Coronary artery (tissue), 2 donors: Measurements from ENCODE around the gene TBL1XR1.

ENCODE experiments used
- DNase-seq: peaks from one replicate; pipeline ENCODE4 v3.0.0-alpha.2; 2017; ENCODE audit warnings: low spot score
- H3K27ac ChIP-seq, 2 donors: fragments of 200-600 bp; sonication (generic); one replicate each; pipeline ENCODE4 v1.5.1; 2016 to 2019
- H3K4me3 ChIP-seq: fragments of 200-600 bp; sonication (generic); 2 replicates; pipeline ENCODE4 v1.5.1; 2016; ENCODE audit warnings: mild to moderate bottlenecking, moderate library complexity
- TF ChIP-seq, protein P1 (sequence below): fragments of 200-600 bp; sonication (generic); IDR thresholded peaks from one replicate; pipeline ENCODE4 v1.5.1; 2019; ENCODE audit warnings: antibody characterized with exemption

TBL1XR1 gene

DNA sequence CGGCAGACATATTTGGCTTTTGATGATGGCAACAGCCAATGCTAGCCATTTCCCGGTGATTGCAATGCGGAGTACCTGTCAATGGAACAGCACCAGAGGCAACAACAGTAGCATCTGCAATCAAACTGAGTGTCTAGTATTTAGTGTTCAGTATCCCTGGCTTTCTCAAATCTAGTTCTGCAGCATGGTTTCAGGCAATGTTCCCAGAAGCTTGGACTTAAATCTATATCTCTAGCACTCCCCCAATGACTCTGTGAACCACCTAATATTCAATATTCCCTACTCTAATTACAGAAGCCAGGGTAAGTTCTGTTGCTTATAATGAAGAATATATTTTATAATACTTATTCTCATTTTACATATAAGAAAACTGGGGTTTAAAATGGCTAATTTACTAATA is 48.2 kb downstream of the TBL1XR1 start:
- no peak for DNase-seq
- TF ChIP-seq, protein P1, sequence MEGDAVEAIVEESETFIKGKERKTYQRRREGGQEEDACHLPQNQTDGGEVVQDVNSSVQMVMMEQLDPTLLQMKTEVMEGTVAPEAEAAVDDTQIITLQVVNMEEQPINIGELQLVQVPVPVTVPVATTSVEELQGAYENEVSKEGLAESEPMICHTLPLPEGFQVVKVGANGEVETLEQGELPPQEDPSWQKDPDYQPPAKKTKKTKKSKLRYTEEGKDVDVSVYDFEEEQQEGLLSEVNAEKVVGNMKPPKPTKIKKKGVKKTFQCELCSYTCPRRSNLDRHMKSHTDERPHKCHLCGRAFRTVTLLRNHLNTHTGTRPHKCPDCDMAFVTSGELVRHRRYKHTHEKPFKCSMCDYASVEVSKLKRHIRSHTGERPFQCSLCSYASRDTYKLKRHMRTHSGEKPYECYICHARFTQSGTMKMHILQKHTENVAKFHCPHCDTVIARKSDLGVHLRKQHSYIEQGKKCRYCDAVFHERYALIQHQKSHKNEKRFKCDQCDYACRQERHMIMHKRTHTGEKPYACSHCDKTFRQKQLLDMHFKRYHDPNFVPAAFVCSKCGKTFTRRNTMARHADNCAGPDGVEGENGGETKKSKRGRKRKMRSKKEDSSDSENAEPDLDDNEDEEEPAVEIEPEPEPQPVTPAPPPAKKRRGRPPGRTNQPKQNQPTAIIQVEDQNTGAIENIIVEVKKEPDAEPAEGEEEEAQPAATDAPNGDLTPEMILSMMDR: no peak
- Histone ChIP-seq H3K4me3 (no peak overlapping the region), H3K27ac (no peak overlapping the region)

DNA sequence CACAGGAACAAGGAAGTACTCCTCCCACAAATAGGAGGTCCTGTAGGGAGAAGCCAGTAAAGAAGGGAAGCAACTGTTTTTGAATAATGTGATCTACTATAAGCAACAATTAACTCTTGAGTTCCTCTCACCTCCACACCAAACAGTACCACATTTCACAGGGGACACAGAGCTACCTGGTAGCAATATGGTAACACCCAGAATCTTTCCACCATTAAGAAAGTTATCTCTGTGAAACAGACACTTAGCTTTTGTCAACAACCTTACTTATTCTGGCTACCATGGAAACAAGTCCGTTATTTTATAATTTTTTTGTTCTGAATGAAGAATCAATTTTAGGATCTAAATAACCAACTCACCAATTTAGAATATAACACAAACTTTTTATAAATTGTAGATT is 49.5 kb downstream of the TBL1XR1 start:
- no peak overlapping the region for H3K4me3 ChIP-seq
- TF ChIP-seq, protein P1: no peak
- no peak for DNase-seq
- H3K27ac ChIP-seq: no peak overlapping the region

DNA sequence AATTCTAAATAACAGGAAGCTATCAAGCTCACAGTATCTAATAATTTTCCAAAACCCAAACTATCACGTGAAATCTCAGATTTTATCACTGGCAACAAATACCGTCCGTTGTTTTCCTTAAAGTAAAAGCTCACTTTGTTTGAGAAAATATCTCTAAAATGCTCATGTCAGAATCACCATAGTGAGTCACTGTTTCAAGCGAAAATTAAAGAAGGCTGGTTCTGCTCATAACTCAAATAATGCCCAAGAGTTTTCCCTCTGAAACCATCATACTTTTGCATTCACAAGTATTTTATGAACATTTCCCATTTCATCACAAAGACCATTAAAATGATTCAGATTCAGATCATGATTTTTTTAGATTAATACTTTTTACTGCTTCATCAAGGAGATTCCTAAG is 50.6 kb downstream of the TBL1XR1 start:
- Histone ChIP-seq H3K4me3 (no peak overlapping the region), H3K27ac (no peak overlapping the region)
- no peak for DNase-seq
- TF ChIP-seq, protein P1: no peak

DNA sequence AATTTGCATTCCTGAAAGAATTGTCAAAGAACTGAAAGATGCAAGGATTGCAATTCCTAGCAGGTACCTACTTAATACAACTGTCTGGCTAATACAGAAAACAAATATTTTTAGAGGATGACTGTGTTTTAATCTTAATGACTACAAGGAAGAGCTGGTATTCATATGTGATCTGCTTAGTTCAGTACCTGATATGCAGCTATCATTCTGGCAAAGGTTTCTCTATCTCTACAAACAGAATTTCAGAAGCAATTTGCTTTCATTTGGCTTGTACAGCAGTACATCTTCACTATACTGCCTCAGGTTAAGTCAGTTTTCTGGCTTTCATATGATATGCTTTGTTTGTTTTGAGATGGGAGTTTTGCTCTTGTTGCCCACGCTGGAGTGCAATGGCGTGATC is 51.3 kb downstream of the TBL1XR1 start:
- no peak overlapping the region for H3K27ac ChIP-seq
- TF ChIP-seq, protein P1: no peak
- H3K4me3 ChIP-seq: no peak overlapping the region
- no peak for DNase-seq

DNA sequence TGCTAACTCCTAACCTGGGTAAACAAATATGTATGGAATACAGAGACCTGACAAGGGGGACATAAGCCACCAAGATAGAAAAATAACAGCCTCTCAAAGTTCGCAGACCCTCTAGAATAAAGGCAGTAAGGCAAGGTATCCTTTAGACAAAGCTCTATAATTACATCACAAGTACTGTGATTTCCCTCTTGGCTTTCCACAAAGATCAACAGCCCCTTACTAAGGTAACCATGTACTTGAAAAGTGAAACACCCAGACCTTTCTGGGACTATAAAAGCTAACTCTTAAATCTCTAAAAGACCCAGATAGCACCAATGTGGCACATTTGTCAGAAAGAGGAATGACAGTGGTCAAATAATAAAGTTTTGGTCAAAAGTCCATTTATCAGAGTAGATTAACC is 51.9 kb downstream of the TBL1XR1 start:
- DNase-seq: no peak
- no peak overlapping the region for H3K27ac ChIP-seq
- TF ChIP-seq, protein P1: no peak
- no peak overlapping the region for H3K4me3 ChIP-seq

DNA sequence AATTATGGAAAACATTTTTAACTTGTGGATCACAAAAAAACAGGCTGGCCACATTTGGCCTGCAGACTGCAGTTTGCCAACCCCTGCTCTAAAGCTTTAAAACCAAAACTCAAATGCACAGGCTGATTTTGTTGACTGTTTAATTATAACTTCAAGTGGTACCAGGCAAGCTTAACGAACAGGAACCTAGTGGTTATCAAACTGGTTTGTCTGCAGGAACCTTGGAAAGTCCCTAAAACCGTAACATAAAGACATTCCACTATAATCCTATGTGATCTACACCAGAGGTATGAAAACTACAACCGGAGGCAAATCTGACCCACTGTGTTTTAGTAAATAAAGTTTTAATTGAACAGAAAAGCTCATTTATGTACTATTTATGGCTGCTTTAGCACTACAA is 52.4 kb downstream of the TBL1XR1 start:
- DNase-seq: no peak
- no peak overlapping the region for H3K27ac ChIP-seq
- TF ChIP-seq, protein P1: no peak
- H3K4me3 ChIP-seq: no peak overlapping the region

DNA sequence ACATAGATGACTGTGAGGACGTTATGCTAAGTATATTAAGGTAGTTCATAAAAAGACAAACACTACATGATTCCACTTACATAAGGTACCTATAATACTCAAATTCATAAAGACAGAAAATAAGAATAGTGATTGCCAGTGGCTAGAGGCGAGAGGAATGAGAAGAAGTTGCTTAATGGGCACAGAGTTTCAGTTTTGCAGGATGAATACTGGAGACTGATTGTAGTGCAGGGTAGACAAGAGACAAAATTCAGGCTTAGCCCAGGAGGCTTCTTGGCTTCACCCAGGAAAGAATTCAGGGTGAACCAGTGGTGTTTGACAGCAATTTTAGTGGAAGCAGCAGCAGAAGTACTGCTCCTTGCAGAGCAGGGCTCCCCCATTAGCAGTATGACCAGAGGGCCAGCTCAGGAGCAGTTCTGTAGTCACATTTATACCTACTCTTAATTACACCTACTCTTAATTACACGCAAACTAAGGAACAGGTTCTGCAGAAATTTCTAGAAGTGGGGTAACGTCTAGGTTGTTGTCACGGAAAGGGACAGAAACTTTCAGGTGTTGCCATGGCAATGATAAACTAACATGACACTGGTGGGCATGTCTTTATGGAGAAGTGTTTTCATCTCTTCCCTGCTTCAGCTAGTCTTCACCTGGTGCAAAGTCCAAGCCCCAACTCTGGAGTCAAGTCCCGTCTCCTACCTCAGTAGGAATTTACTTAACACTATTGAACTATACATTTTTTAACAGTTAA is 55.2 kb downstream of the TBL1XR1 start:
- Histone ChIP-seq H3K4me3 (no peak overlapping the region), H3K27ac (no peak overlapping the region)
- TF ChIP-seq, protein P1: no peak
- DNase-seq: no peak
